D721Med (cell line): Measurements from ENCODE around the gene ARHGEF12.

Experiments used
- DNase-seq: peaks from one replicate; pipeline ENCODE4 v3.0.0; 2011; ENCODE audit warnings: low spot score; ENCODE audit not compliant: insufficient read length
- FAIRE-seq: peaks from 2 replicates; lab custom pipeline; 2011; peaks lifted over from hg19 to GRCh38; lab: Jason Lieb, UNC
- CTCF ChIP-seq: IDR thresholded peaks from 2 replicates; pipeline ENCODE4 v1.5.1; 2012; ENCODE audit warnings: mild to moderate bottlenecking, control low read depth; ENCODE audit not compliant: insufficient read depth; ENCODE audit errors: missing control alignments

ARHGEF12 gene

GRCh38 chr11:120532082-120532831 lies 196.0 kb downstream of the ARHGEF12 start:
- DNase-seq (no peak), FAIRE-seq (no peak)
- no peak for TF ChIP-seq CTCF

- DNase-seq = no peak
- TF ChIP-seq CTCF = no peak
- FAIRE-seq = no peak
Observed at GRCh38 chr11:120532832-120533196, 196.6 kb downstream of the ARHGEF12 start.

GRCh38 chr11:120536091-120536796 lies 200.0 kb downstream of the ARHGEF12 start:
- FAIRE-seq (no peak), DNase-seq (no peak)
- TF ChIP-seq CTCF = no peak

- FAIRE-seq = no peak
- no peak for DNase-seq
- no peak for TF ChIP-seq CTCF
Observed at GRCh38 chr11:120536797-120537169, 200.6 kb downstream of the ARHGEF12 start.

- FAIRE-seq (no peak), DNase-seq (no peak)
- no peak for TF ChIP-seq CTCF
Observed at GRCh38 chr11:120537996-120538395, 201.8 kb downstream of the ARHGEF12 start.

GRCh38 chr11:120538707-120539106 lies 202.5 kb downstream of the ARHGEF12 start:
- DNase-seq (no peak), FAIRE-seq (no peak)
- no peak for TF ChIP-seq CTCF
